Muscle of arm (tissue), 12 donors: ENCODE data around the gene RALA. TPM values are rescaled to one million over a fixed set of nuclear protein-coding genes. Genes with fewer than 3 reads are reported as not detected.
"Not testable (repeated sequence)": the region's sequence is repeated elsewhere in the genome, so short reads cannot be mapped to it uniquely, and the experiment has no call there.

Source experiments
- DNase-seq: peaks from one replicate; pipeline ENCODE4 v3.0.0-alpha.2; 2013
- polyA plus RNA-seq, 12 donors: library from polyadenylated mRNA; unstranded; fragments of 120-200 nt; gene quantifications; one replicate each; pipeline ENCODE4 v1.2.1, GENCODE V29; 2013; ENCODE audit not compliant: insufficient read length in 12 of 12

The RALA gene
- polyA plus RNA-seq, 12 donors = 45.6 to 86.8 (median 62.0) TPM; not detected in 1

GRCh38 chr7:39637963-39638485 is 14.7 kb downstream of the RALA start:
- no peak for DNase-seq

- DNase-seq = no peak
These were observed 19.5 kb downstream of the RALA start for GRCh38 chr7:39642896-39643295.

GRCh38 chr7:39644170-39644569 is 20.8 kb downstream of the RALA start:
- no peak for DNase-seq

- no peak for DNase-seq
These were observed 22.4 kb downstream of the RALA start for GRCh38 chr7:39645482-39646407.

- DNase-seq = no peak
These were observed 24.4 kb downstream of the RALA start for GRCh38 chr7:39647816-39648215.

GRCh38 chr7:39650676-39651075 is 27.3 kb downstream of the RALA start:
- DNase-seq = no peak

GRCh38 chr7:39651265-39651664 is 27.9 kb downstream of the RALA start:
- DNase-seq = no peak

- DNase-seq = no peak
These were observed 33.0 kb downstream of the RALA start for GRCh38 chr7:39656415-39656814.

GRCh38 chr7:39659356-39660013 is 36.1 kb downstream of the RALA start:
- no peak for DNase-seq

- DNase-seq = no peak
These were observed 38.6 kb downstream of the RALA start for GRCh38 chr7:39661960-39662359.

- DNase-seq = no peak
These were observed 39.9 kb downstream of the RALA start for GRCh38 chr7:39663263-39663662.

GRCh38 chr7:39664057-39664456 is 40.7 kb downstream of the RALA start:
- DNase-seq = no peak

- no peak for DNase-seq
These were observed 41.2 kb downstream of the RALA start for GRCh38 chr7:39664585-39664984.

- DNase-seq = no peak
These were observed 43.2 kb downstream of the RALA start for GRCh38 chr7:39666562-39666961.

- DNase-seq = no peak
These were observed 44.1 kb downstream of the RALA start for GRCh38 chr7:39667341-39667923.

- DNase-seq = not testable (repeated sequence)
These were observed 44.9 kb downstream of the RALA start for GRCh38 chr7:39668280-39668679.

- DNase-seq = no peak
These were observed 46.7 kb downstream of the RALA start for GRCh38 chr7:39670052-39670451.

GRCh38 chr7:39670934-39671333 is 47.6 kb downstream of the RALA start:
- no peak for DNase-seq

GRCh38 chr7:39672176-39672575 is 48.8 kb downstream of the RALA start:
- no peak for DNase-seq

GRCh38 chr7:39673868-39674267 is 50.5 kb downstream of the RALA start:
- no peak for DNase-seq

GRCh38 chr7:39674406-39674805 is 51.0 kb downstream of the RALA start:
- no peak for DNase-seq

GRCh38 chr7:39676346-39676745 is 53.0 kb downstream of the RALA start:
- no peak for DNase-seq
